HG02870 (cell line): ENCODE data around the gene ACO1.
A peak's percentile ranks its signal among the peaks of the same experiment; 100 is the strongest.

Source experiments
- ATAC-seq: cut with Tn5 transposase; IDR thresholded peaks from one replicate; pipeline ENCODE4 v1.9.1; 2021; ENCODE audit warnings: mild to moderate bottlenecking, moderate library complexity; ENCODE audit not compliant: unreplicated experiment

Gene ACO1

DNA sequence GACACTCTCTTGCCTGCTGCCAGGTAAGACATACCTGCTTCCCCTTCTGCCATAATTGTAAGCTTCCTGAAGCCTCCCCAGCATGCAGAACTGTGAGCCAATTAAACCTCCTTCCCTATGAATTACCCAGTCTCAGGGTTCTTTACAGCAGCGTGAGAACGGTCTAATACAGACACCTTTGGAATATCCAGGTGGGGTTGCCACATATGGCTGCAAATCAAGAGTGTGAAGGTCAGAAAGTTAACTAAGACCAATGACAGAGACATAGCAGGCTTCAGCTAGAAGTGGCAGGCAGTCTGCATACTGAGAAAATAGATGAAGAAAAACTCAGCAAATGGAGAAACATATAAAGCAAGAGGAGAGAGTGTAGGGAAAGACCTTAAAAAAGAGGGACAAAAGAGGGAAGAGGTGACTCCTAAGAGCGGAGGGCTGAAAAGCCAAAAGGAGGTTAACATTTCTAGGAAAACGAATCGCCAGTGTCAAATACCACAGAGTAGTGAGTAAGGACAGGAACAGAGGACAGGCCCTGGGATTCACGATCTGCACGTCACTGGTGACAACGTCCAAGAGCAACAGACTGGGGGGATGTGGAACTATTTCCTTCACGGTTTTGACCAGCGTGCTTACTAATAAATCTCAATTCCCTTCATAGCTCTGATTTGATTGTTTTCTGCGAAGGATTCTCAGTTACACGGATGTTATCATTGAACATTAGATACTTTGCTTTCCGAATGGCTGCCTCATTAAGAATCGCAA lies 1.7 kb upstream of the ACO1 start:
- ATAC-seq = no peak

DNA sequence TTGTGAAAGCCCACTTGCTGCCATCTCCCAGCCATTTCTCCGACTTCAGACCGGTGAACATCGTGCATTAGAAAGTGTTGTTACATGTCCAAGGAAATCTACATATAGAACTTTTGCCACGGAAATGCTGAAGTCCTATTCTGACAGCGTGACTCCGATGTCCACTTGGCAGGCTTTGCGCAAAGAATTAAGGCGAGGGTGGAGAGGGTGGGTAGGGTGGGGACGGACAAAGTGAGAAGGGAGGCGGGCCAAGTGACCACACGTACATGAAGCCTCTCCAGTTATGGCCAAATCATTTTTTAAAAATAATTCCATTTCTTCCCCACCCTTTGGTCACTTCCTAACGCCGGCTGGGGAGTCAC lies 460 bp upstream of the ACO1 start:
- no peak for ATAC-seq

DNA sequence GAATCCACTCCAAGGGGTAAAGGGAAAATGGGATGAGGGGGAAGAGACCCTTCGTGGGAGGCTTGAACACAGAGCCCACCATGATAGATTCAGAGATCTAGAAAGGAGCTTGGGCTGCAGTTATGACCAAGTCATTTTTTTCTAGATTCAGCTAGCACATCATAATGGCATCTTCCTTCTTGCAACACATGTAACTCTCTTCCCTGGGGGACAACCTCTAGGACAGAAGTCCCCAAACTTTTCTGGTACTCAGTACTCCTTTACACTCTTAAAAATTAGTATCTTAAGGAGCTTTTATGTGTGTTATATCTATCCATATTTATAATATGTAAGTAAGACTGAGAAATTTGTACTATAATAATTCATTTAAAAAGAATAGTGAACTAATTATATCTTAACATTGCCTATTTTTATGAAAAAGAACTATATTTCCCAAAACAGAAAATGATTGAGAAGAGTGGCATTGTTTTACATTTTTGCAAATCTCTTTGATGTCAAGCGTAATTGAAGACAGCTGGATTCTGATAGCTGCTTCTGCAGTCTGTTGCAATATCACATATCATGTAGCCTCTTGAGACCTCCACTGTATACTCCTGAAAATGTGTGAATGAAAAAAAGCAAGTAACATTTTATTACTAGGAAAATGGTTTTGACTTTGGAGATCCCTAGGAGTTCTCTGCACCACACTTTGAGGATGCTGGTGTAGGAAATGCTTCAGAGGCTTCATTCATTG lies 875 bp downstream of the ACO1 start:
- ATAC-seq = no peak

DNA sequence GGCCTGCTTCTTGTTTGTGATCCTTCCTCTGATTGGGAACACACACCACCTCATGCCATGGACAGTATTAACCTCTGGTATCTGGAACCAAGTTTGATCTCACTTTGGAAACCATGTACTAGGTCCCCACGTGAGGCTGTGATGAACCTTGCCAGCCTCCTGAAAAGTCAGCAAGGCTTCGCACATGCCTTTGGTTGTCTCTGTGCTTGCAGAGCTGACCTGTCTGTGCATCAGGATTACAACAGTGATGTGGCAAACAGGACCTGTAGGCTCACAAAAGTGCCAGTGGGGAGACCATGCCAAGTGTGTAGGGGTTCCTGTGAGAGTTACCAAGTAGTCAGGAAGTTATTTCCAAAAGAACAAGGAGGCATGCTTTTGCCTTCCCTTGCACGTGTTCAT lies 1.4 kb downstream of the ACO1 start:
- ATAC-seq = no peak

DNA sequence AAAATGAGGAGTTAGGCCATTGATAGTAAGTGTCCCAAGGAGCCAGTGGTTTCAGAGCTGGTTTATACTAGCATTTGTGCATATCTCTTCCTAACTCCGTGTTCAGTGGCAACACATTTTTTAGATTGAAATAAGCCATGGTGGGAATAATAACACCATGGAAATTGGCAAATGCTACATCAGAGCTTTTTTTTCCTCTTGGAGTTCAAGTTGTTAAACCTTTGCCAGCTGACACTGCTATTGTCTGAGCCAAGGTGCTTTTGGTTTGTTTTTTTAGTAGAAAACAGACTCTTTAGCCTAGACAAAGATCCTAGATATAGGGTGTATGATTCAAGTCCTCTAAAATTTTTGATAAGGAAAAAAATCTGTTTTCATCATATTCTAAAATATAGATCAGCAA lies 2.8 kb downstream of the ACO1 start:
- ATAC-seq = no peak

DNA sequence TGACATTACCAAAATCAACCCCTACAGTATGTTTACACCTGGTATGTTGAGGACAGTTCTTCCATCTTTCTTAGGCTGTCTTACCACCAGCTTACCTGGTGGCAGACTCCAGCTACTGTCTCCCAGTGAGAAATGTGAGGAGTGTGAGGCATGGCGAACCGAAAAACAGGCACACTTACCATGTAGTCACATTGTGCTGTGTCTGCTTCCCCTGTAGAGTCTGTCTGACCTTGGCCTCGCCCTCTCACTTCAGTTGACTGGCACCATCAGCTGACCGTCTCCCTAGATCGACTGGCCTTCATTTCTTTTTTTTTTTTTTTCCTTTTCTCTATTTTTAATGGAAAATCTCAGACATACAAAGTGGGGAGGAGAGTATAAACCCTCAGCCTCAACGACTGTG lies 4.9 kb downstream of the ACO1 start:
- ATAC-seq = no peak

DNA sequence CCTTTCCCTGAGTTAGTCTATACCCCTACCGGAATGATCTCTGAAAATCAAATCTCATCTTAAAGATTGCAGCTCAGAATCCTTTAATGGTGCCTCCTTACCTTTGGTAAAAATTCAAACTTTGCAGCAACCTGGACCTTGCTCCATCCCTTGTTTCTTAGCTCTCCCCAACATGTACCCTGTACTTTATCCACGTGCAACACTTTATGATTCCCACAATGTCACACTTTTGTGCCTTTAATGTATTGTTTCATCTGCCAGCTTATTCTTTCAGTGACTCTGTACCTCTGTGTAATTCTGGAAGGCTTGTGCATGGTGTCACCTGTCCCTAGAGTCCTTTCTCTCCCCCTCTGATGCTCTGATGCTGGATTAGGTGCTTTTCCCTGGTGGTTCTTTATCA lies 9.5 kb downstream of the ACO1 start:
- no peak for ATAC-seq

DNA sequence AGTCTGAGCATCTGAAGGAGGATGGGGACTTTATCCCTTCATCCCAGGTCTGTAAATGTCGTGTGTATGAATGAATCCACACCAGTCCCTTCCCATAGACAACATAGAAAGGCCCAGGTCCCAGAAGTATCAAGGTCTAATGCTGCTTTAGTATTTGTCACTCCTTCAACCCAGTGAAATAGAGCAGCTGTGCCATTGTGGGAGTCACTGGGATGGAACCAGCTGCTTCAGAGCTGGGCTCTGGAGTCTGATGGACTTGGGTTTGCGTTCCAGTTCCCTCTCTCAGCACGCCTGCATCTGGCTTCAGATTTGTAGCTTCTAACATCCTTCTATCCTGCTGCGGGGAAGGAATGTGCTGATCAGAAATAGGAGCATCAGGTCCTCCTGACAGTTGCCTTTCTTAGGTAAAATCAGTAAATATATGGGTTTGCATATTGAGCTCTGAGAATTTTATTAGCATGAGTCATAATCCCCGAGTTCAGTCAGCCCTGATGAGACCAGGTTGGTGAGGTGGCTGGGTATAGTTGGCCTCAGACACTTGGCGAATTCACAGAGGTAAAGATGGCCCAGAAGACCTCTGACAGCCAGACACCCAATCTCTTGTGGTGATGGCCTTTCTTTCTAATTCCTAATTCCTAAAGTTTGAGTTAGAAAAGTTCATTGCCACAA lies 10.1 kb downstream of the ACO1 start:
- ATAC-seq = no peak

DNA sequence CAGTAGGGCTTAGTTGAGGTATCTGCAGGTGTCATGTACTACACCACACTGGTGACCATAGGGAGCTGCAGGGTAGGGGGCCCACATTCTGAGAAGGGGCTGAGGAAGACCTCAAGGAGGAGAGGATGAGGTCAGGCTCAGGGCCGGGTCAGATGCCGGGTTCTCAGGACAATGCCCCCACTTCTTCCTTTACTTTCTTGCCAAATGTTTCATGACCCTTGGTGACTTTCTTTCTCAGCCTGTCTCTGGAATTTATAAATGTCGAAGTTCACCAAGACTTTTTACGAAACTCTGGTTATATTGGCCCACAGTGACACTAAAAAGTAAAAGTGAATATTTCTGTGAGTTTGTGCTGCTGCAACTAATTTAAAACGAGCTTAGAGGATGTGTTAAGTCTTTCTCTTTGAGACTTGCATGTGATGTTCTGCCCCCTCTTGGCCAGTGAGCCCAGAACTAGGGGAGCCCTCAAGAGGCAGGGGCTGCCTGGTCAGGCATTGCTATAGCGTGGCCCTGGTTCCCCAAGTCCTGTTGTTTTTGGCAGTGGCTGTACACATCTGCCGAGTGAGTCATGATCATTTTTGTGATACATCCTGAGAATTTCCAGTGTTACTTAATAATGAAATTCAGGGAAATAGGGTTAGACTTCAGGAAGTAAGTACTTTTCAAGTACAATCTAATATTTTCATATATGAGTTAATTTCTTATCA lies 11.2 kb downstream of the ACO1 start:
- ATAC-seq = no peak

DNA sequence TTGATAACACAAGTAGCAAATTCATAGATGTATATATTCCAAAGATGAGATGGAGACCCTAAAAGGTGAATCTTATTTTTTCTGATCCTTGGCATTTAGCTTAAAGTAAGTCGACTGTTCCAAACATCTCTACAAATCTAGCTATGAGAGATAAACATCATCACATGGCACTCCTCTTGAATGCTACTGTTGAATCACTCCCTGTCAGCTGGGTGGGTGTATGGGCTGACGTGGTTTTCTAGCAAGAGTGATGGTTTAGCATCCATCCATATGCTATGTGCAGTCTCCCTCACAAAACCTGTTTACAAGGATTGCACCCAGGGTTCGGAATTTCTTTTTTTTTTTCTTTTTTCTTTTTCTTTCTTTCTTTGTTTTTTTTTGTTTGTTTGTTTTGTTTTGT lies 13.8 kb downstream of the ACO1 start:
- ATAC-seq = no peak

DNA sequence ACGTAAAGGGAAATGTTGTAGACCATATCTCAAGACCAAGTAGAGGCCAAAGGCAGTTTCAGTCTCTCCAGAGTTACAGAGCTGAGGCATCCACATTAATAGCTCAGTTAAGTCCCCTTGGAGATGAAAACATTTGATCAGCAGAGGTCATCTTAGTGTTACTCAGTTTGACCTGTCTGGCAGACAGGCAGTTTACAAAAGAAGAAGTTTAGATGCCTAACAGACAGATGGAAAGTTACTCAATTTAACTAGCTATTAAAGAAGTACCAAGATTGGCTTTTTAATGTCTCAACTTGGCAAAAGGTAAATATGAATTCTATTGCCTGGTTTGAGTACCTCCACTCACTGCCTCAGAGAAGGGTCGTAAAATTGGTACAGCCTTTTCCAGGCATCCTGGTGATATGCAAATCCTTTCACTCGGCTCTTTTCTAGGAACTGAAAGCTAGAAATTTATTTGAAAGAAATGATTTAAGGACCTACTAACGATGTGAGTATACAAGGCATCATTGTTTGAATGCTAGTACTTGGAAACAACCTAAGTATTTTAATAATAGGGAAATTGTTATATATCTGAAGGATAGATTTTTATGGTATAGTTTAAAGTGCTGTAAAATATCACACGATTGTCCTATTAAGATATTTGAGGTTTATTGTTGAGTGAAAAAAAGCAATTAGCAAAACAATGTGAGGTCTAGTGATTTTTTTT lies 14.8 kb downstream of the ACO1 start:
- no peak for ATAC-seq

DNA sequence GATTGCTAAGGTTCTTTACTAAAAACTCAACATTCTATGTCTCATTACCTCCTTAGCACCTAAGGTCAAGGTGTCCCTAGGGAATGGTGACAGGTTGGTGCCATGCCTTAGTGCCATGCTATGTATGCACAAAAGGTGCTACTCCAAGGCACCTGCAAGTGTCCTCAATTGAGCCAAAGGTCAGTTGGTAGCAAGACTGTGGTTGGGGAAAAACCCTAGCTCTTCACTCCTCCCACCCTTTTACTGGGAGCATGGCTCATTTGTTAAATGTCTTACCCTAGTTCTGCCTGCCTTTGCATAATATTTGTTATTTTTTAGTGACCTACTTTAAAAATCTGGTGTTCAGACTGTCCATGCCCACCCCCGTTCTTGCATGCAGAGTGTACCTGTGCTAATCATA lies 17.0 kb downstream of the ACO1 start:
- ATAC-seq = peak; percentile 57

DNA sequence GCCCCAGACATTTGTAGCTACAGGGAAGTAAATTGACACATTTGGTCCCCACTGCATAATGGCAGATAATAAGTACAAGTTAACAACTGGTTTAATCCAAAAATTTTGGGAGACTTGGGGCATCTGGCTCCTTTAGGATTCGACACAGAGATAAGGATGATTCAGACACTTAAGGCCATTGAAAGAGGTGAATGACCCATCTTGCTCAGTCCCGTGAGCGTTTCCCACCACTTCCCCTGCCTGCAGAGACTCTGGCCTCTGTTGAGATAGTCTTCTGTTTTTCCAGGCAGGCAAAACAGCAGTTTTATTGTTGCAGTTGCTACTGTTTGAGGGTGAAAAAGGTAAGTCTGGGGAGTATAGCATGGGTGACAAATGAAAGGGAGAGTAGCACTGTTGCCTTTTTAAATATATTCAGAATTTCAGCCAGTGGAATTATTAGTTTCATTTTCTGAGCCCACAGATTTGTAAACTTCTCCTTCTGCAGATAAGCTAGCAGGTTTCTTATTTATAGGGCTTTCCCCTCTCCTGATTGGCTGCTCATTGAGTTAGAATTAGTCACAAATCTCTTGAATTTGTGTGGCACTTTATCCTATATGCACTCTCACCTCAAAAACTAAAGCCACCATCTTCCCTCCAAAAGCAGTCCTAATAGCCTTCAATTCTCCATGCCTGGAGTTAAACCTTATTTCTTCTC lies 19.3 kb downstream of the ACO1 start:
- no peak for ATAC-seq

DNA sequence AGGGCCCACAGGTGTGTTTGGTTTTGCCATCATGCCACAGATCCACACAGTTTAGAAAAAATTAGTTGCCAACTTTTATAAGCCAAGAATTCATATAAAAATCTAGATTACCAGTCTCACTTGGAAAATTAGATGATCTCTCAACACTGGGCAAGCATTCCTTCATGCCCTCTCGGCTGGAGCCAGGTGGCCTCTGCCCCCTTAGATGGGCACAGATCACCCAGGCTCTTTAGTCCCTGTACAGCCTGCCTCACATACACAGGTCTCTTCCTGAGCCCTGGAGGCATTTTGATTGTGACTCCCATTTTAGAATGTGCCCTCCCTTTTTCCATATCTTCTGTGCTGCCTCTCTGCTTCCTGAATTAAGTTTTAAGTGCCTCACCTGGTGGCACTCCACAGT lies 20.0 kb downstream of the ACO1 start:
- ATAC-seq = no peak

DNA sequence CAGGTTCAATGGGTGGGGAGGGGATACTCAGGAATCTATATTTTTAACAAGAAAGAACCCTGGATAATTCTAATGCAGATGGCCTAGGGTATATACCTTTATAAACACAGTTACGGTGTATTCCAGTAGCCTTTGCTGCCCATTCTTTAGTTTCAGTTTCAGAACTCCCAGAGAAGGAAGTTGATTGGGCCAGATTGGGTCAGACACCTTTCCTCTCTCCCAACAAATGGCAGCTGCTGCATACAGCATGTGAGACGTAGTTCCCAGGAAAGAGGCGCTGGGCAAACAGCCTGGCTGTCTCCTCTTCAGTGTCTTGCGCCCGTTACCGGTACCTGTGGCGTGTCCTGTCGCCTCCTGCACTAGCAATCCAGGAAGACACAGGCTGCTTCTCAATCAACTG lies 20.4 kb downstream of the ACO1 start:
- ATAC-seq = no peak

DNA sequence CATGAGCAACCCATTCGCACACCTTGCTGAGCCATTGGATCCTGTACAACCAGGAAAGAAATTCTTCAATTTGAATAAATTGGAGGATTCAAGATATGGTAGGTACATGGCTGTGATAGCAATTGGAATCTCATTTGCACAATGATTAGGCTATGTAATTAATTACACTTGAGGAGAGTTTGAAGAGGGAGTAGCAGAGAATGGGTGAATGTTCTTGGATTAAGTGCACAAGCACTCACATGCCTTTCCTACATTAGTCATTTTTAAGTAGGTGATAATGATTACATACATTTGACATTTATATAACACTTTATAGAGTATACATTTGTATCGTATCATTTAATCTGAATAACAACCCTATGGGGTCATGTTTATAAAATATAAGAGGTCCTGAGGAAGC lies 21.1 kb downstream of the ACO1 start:
- ATAC-seq = no peak

DNA sequence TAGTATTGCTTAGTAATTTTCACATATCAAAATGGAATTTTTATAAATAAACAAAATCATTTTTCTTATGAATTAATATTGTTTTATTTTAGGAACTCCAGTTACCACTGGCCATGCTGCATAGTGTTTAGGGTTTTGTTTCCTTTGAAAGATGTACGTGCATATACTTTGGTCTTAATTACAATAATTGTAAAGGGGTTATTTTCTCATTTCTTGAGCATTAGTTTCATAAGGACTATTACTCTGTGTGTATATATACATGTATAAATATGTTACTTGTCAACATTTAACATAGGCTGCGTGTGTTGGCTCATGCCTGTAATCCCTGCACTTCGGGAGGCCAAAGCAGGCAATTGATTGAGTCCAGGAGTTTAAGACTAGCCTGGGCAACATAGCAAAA lies 21.6 kb downstream of the ACO1 start:
- ATAC-seq = no peak

DNA sequence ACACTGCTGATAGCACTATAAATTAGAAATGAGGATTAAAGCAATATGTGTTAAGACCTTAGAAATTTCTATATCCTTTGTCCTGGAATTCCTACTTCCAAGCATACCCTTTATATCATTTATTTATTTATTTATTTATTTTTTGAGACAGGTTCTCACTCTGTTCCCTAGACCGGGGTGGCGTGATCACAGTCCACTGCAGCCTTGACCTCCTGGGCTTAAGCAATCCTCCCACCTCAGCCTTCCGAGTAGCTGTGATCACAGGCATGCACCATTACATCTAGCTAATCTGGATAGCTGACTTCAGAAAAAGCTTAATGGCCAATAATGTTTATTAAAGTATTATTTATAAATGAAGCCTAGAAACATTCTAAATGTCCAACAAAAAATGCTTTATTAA lies 27.3 kb downstream of the ACO1 start:
- ATAC-seq = no peak

DNA sequence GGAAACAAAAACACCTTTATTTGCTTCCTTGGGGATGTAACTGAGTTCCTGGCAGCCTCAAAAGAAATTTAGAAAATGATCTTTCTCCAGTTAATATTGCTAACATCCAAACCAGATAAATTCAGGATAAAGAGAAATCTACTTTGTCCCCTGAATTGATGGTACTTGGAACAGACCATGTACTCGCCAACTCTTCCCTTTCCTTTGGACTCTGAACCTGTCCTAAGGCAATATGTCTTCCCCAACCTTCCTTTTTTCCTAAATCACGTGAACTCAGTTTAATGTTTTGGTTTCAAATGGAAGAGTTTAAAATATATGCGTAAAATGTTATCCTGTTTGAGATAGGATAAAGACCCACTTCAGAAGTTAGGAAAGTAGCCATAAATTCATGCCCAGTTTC lies 28.0 kb downstream of the ACO1 start:
- no peak for ATAC-seq

DNA sequence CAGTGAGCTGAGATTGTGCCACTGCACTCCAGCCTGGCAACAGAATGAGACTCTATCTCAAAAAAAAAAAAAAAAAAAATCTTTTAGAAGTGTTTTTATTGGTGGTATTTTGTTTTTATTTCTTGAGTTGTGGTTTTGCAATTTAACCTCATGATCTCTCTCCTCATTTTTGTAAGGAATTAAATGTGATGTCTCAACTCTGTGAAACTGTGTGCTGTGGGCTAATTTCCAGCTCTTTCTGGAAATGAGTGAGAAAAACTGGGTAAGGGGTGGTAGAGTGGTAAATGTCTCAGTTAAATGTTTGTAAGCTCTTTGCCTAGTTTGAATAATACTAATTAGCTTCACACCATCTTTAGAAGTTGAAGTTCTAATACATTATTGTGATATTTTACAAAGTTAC lies 29.0 kb downstream of the ACO1 start:
- no peak for ATAC-seq
